Choroid plexus epithelial cell (primary cell): ENCODE measurements around the gene BRINP1.

Experiments
- DNase-seq: peaks from one replicate; pipeline ENCODE4 v3.0.0-alpha.2; 2010; ENCODE audit warnings: low read depth
- H3K4me3 ChIP-seq: 2 replicates; pipeline ENCODE4 v1.5.1; 2011; ENCODE audit warnings: low read depth, mild to moderate bottlenecking, control low read depth, low read length, moderate library complexity
- CTCF ChIP-seq: conservative IDR thresholded peaks from 2 replicates; pipeline ENCODE4 v1.5.1; 2011; ENCODE audit warnings: low read depth, mild to moderate bottlenecking, control low read depth, inconsistent platforms, low read length, moderate library complexity

The BRINP1 gene

GRCh38 chr9:119165131-119165530 is 204.1 kb downstream of the BRINP1 start:
- no peak overlapping the region for H3K4me3 ChIP-seq
- no peak for DNase-seq
- TF ChIP-seq CTCF: no peak

- TF ChIP-seq CTCF: no peak
- no peak overlapping the region for H3K4me3 ChIP-seq
- DNase-seq: no peak
These were observed 204.5 kb downstream of the BRINP1 start for GRCh38 chr9:119164716-119165115.

- DNase-seq: no peak
- TF ChIP-seq CTCF: no peak
- H3K4me3 ChIP-seq: no peak overlapping the region
These were observed 208.7 kb downstream of the BRINP1 start for GRCh38 chr9:119160551-119160950.

GRCh38 chr9:119159386-119159785 is 209.8 kb downstream of the BRINP1 start:
- no peak for DNase-seq
- no peak for TF ChIP-seq CTCF
- H3K4me3 ChIP-seq: no peak overlapping the region

- TF ChIP-seq CTCF: no peak
- H3K4me3 ChIP-seq: no peak overlapping the region
- DNase-seq: no peak
These were observed 212.0 kb downstream of the BRINP1 start for GRCh38 chr9:119157196-119157595.

GRCh38 chr9:119156354-119156753 is 212.9 kb downstream of the BRINP1 start:
- no peak overlapping the region for H3K4me3 ChIP-seq
- DNase-seq: no peak
- no peak for TF ChIP-seq CTCF

GRCh38 chr9:119154527-119154926 is 214.7 kb downstream of the BRINP1 start:
- H3K4me3 ChIP-seq: no peak overlapping the region
- DNase-seq: no peak
- no peak for TF ChIP-seq CTCF
